Retinal pigment epithelial cell (primary cell): ENCODE results near the gene NOTCH1.

Experiments used
- DNase-seq: peaks from one replicate; pipeline ENCODE4 v3.0.0-alpha.2; 2010; ENCODE audit warnings: low read depth
- H3K4me3 ChIP-seq: 2 replicates; pipeline ENCODE4 v1.5.1; 2011; ENCODE audit warnings: mild to moderate bottlenecking, low read length, control low read depth, moderate library complexity
- TF ChIP-seq, protein P1 (sequence below): conservative IDR thresholded peaks from 2 replicates; pipeline ENCODE4 v1.5.1; 2011; ENCODE audit warnings: low read depth, low read length, control low read depth, inconsistent platforms

NOTCH1 gene

DNA sequence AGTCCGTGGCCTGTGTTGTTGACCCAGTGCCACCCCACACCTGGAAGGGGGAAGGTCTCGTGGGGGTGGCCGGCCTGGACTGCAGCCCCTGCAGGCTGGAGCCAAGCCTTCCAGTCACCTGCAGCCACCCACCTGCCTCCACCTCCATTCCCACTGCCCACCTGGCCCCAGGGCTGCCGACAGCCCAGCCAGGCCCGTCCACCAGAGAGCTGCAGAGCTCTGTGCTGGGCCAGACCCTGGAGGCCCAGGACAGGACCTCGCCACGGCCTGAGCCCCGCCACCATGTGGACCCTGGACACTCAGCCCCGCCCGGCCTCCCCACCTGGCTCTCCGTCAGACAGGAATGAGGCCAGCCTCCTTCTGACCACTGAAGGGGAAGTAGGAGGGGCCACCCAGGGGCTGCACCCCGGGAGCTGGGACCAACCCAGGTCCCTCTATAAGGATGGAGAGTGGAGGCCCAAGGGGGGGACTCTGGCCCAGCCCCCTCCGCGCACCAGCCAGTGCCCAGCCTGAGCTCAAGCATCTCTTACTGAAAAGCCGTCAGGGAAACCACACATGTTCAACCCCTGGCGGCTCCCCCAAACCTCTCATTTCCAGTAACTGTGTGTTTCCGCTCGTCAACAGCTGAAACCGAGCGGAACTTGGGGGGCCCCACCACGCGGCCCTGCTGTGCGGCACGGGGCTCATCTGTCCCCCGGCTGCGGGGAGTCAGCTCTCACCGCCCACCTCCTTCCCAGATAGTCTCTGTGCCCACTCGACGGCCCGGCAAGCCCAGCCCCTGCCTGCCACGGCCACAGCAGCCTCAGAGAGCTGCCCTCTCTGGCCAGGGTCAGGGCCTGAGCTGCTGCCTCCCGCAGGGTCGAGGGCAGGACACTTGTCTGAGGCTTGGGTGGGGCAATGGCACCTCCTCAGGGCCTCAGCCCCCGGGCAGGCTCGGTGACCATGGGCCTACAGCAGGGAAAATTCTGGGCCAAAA is 12.8 kb downstream of the NOTCH1 start:
- H3K4me3 ChIP-seq: no peak overlapping the region
- TF ChIP-seq, protein P1, sequence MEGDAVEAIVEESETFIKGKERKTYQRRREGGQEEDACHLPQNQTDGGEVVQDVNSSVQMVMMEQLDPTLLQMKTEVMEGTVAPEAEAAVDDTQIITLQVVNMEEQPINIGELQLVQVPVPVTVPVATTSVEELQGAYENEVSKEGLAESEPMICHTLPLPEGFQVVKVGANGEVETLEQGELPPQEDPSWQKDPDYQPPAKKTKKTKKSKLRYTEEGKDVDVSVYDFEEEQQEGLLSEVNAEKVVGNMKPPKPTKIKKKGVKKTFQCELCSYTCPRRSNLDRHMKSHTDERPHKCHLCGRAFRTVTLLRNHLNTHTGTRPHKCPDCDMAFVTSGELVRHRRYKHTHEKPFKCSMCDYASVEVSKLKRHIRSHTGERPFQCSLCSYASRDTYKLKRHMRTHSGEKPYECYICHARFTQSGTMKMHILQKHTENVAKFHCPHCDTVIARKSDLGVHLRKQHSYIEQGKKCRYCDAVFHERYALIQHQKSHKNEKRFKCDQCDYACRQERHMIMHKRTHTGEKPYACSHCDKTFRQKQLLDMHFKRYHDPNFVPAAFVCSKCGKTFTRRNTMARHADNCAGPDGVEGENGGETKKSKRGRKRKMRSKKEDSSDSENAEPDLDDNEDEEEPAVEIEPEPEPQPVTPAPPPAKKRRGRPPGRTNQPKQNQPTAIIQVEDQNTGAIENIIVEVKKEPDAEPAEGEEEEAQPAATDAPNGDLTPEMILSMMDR: no peak
- no peak for DNase-seq

DNA sequence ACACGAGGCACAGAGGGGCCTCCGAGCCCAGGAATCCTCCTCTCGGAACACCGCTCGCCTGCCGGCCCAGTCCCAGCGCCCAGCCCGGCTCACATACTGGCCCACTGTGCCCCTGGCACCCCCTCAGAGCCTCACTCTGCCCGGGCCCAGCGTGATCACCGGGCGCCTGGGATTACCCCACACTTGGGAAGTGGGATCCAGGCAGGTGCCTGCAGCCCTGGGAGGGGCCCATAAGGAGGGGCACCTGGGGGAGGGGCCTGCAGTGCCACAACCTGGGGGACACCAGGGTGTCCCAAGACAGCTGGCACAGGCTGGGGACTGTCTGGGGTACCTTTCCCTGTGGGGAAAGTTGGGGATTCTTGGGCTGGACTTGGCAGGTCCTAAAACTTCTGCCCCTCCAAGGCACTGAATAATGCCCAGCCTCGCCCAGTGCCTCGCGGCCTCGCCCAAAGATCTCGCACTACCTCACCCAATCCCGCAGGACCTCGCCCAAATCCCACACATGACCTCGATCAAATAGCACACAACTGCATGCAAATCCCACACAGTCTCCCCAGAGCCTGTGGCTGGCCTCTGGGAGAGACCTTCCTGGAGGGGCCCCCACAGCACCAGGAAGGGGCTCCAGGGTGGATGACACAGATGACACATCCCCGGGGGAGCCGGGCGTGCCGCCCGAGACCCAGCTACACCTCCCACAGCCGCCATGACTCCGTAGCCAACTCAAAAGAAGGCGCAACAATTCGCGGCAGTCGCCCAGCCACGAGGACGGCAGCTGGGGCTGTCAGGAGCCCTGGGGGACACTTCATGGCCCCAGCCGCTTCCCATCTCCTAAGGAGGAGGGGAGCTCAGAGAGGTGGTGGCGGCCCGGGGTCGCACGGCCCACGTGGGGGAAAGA is 13.7 kb downstream of the NOTCH1 start:
- no peak for DNase-seq
- TF ChIP-seq, protein P1: no peak
- H3K4me3 ChIP-seq: no peak overlapping the region

DNA sequence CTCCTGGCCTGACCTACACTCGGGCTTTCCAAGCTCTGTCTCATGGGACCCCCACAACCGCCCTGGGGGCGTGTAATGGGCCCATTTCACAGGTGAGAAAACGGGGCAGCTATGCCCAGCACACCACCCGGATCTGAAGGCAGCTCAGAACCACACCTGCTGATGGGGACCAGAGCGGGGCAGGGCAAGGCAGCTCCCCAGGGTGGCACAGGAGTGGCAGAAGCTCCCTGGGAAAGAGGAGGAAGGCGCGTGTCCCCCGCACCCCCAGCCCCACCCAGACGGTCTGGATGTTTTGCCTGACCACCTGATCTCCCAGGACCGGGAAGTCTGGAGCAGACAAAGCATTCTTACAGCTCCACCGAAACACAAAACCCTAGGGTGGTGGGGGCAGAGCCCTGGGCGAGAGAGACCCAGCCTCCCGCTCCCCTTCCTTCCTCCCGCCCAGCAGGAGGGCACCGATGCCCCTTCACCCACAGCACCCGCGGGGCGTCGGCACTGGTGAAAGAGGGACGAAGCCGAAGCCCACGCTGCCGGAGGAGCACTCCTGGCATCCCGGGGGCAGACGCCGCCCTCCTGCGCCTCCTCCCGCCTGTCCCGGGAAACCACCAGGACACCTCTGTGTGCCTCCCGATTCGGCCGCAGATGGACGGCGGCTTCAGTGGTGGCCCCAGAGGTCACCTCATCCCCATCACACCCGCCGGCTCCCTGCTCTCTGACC is 14.5 kb downstream of the NOTCH1 start:
- TF ChIP-seq, protein P1: no peak
- H3K4me3 ChIP-seq: no peak overlapping the region
- DNase-seq: no peak

DNA sequence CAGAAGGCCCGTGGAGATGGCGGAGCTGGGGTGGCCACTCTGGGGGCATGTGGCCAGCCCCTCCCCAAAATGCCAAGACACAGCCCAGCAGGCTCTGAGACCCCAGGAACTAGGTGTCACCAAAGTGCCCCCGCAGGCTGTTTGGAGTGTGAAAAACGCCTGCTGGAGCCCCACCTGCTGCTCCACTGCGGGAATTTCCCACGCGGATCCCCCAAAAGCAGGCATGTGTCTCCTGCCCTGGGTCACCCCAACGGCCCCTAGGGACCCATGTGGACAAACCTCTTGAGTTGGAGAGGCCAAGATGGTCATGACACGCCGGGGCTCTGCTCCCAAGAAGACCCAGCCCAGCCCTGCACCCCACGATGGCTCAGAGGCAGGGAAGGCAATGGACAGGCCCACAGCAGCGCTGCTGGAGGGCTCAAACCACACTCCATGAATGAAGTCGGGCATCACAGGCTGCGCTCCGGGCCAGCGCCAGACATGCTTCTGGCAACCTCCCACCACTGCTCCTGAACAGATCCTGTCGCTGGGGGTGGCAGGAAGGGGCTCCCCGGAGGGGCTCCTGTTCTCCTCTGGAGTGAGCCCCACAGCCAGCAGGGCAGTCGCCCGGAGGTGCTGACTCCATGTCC is 15.3 kb downstream of the NOTCH1 start:
- TF ChIP-seq, protein P1: no peak
- no peak for DNase-seq
- H3K4me3 ChIP-seq: no peak overlapping the region

DNA sequence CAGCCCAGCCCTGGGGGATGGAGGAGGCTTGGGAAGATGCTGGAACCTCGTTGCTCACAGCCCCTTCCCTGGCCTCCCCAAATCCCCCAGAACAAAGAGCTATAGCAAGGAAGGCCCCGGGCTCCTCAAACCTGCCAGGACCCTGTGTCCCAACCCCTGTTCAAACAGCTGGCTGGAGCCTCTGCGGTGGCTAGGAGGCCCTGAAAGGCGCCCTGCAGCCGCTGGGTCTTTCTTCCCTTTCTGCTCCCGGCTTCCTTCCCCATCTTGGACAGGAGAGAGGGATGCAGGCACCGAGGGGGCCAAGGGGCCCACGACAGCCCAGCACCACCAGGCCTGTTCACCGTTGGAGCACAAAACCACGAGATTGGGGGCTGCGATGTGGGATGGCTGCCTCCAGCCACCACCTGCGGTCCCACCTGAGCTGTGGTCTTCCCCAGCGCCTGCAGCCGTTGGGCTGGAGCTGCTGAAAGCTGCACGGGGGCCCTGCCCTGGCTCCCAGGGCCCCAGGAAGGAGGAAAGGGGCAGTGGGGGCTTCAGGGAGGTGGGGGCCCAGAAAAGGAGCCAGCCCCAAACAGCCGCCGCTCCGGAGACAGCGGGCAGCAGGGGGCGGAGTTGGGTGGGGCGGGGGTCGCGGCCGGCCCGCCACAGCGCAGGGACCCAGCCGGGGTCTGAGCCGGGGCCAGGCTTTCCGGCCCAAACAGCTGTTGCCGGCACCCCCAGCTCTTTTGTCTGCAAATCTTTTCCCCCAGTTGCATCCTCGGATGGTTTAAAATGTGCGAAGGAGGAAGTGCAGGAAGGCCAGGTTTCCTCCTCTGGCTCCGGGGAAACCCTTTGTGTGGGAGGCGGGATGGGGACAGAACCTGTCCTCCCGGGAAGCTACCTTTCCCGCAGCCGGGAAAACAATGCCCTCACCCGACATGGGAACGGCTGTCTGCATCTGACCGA is 16.1 kb downstream of the NOTCH1 start:
- no peak for DNase-seq
- TF ChIP-seq, protein P1: no peak
- no peak overlapping the region for H3K4me3 ChIP-seq
